Muscle of back (tissue), 11 donors: ENCODE measurements around the gene SYT12. TPM values are rescaled to one million over a fixed set of nuclear protein-coding genes. Genes with fewer than 3 reads are reported as not detected.

Source experiments
- DNase-seq, 3 donors: peaks; one replicate each; pipeline versions ENCODE4 v3.0.0 to v3.0.0-alpha.2; 2013
- polyA plus RNA-seq, 10 donors: library from polyadenylated mRNA; unstranded; fragments of 120-200 nt; gene quantifications; one replicate each; pipeline ENCODE4 v1.2.1, GENCODE V29; 2013; ENCODE audit not compliant: insufficient read length in 10 of 10

SYT12 gene
- polyA plus RNA-seq, 10 donors, result 0.04 to 0.39 (median 0.11) TPM; not detected in 1

- no peak for DNase-seq
These were observed 5.1 kb downstream of the SYT12 start for GRCh38 chr11:67027943-67028542.

- no peak for DNase-seq
These were observed 6.2 kb downstream of the SYT12 start for GRCh38 chr11:67029146-67029545.

GRCh38 chr11:67030976-67031375, 8.0 kb downstream of the SYT12 start:
- DNase-seq, result no peak

GRCh38 chr11:67031791-67032561, 9.0 kb downstream of the SYT12 start:
- DNase-seq, result no peak

- peak in 1 of 3 donors; percentile 53 for DNase-seq
These were observed 10.1 kb downstream of the SYT12 start for GRCh38 chr11:67032830-67033551.

- peak in 1 of 3 donors; percentile 90 for DNase-seq
These were observed 10.8 kb downstream of the SYT12 start for GRCh38 chr11:67033661-67034166.

- no peak for DNase-seq
These were observed 11.4 kb downstream of the SYT12 start for GRCh38 chr11:67034350-67034749.

GRCh38 chr11:67040147-67040546, 17.2 kb downstream of the SYT12 start:
- DNase-seq, result no peak

- DNase-seq, result no peak
These were observed 18.7 kb downstream of the SYT12 start for GRCh38 chr11:67041602-67042001.

GRCh38 chr11:67043572-67044349, 20.8 kb downstream of the SYT12 start:
- DNase-seq, result no peak

GRCh38 chr11:67044496-67044895, 21.6 kb downstream of the SYT12 start:
- DNase-seq, result no peak

GRCh38 chr11:67045314-67045713, 22.4 kb downstream of the SYT12 start:
- no peak for DNase-seq

- no peak for DNase-seq
These were observed 25.7 kb downstream of the SYT12 start for GRCh38 chr11:67048515-67049130.

- DNase-seq, result no peak
These were observed 27.2 kb downstream of the SYT12 start for GRCh38 chr11:67050139-67050538.

GRCh38 chr11:67051180-67051893, 28.4 kb downstream of the SYT12 start:
- no peak for DNase-seq

GRCh38 chr11:67051945-67052488, 29.1 kb downstream of the SYT12 start:
- no peak for DNase-seq

GRCh38 chr11:67052891-67053290, 30.0 kb downstream of the SYT12 start:
- DNase-seq, result no peak

- DNase-seq, result peak in 2 of 3 donors; percentile 41 to 71
These were observed 31.0 kb downstream of the SYT12 start for GRCh38 chr11:67053896-67054329.

- DNase-seq, result no peak
These were observed 31.5 kb downstream of the SYT12 start for GRCh38 chr11:67054346-67054835.
